Right lobe of liver (tissue), 6 donors: ENCODE results near the gene ELANE. TPM values are rescaled to one million over a fixed set of nuclear protein-coding genes. Genes with fewer than 3 reads are reported as not detected.

Experiments
- ATAC-seq, 4 donors: fragments of 200-7000 bp; cut with Tn5 transposase; one replicate each; pipeline ENCODE4 v1.9.1; 2020; ENCODE audit warnings: mild to moderate bottlenecking in 4 of 4, moderate library complexity in 4 of 4
- DNase-seq, 3 donors: peaks; one replicate each; pipeline ENCODE4 v3.0.0-alpha.2; 2020
- H3K27ac ChIP-seq, 3 donors: fragments of 200-600 bp; one replicate each; pipeline ENCODE4 v1.8.0; 2022
- H3K27me3 ChIP-seq, 2 donors: fragments of 200-600 bp; one replicate each; pipeline ENCODE4 v1.8.0; 2022
- H3K36me3 ChIP-seq, 4 donors: fragments of 200-600 bp; sonication (generic) in 1 of 4; one replicate each; pipeline versions ENCODE4 v1.5.1 to v1.8.0; 2017 to 2022; ENCODE audit warnings: control low read depth in 1 of 4
- H3K4me1 ChIP-seq, 4 donors: fragments of 200-600 bp; sonication (generic) in 1 of 4; one replicate each; pipeline versions ENCODE4 v1.5.1 to v1.8.0; 2017 to 2022; ENCODE audit warnings: control low read depth in 1 of 4
- H3K4me3 ChIP-seq, 3 donors: fragments of 200-600 bp; one replicate each; pipeline ENCODE4 v1.8.0; 2022
- H3K9me3 ChIP-seq, 4 donors: fragments of 200-600 bp; sonication (generic) in 1 of 4; one replicate each; pipeline versions ENCODE4 v1.5.1 to v1.8.0; 2017 to 2022; ENCODE audit warnings: control low read depth in 1 of 4
- CTCF ChIP-seq, 4 donors: fragments of 200-600 bp in 3 of 4; fragments of 450-650 bp in 1 of 4; IDR thresholded peaks; one replicate each; pipeline versions ENCODE4 v1.5.1 to v1.8.0; 2016 to 2022; ENCODE audit warnings: antibody characterized with exemption in 4 of 4, mild to moderate bottlenecking in 2 of 4
- POLR2A ChIP-seq: fragments of 450-650 bp; IDR thresholded peaks from one replicate; pipeline ENCODE4 v1.6.1; 2017; ENCODE audit warnings: antibody characterized with exemption, mild to moderate bottlenecking
- WGBS: methylation state at CpG from one replicate; pipeline ENCODE4 v1.1.6; 2018; ENCODE audit warnings: low coverage, low lambda C conversion rate; ENCODE audit not compliant: insufficient coverage; ENCODE audit errors: missing lambda C conversion rate; 5-methylcytosine and 5-hydroxymethylcytosine counted together
- intact Hi-C, 2 donors: fragments of 100-400 bp; cut with DNase I; formaldehyde crosslinking; loops; one replicate each; pipeline versions ENCODE4 v1.11.2 to v1.14.1; 2022
- total RNA-seq, 6 experiments: library from RNA; depleted of rRNA in 2 of 6; stranded (reverse); fragments of >200 nt in 2 of 6; fragmentation: NEBNext Ultra II Directional in 3 of 6; extraction: Animal tissue kit (Norgen Biotek cat#: 25700) in 3 of 6; gene quantifications; one replicate each; pipeline versions ENCODE4 v1.1.0 to v1.2.4, GENCODE V29; 2016 to 2023
- donor health status: DM: no; HTN: yes; CAD: no.
- donor health status: DM: no; HTN: no; CAD: no.
- donor health status: DM: no; HTN: no; CAD: no.
- donor health status: DM: no; HTN: yes; CAD: no.
- donor health status: DM: no; HTN: yes; CAD: no.

ELANE gene
- total RNA-seq, 6 experiments from 2014 or later = 0.59 to 4.2 (median 3.3) TPM; not detected in 3

- Histone ChIP-seq H3K36me3 (peaks cover 0 to 12% (median 2%) of the 10 kb centered on the region in 4 donors), H3K27me3 (no peaks in the 10 kb centered on the region), H3K27ac (no peak overlapping the region), H3K9me3 (no peaks in the 10 kb centered on the region), H3K4me1 (no peaks in the 10 kb centered on the region), H3K4me3 (no peak overlapping the region)
- TF ChIP-seq POLR2A (no peak), CTCF (IDR thresholded peaks at IDR 0.05) (no peak)
- WGBS = 100% methylated on average over 3 of the region's 51 CpGs
- no peak for DNase-seq
- intact Hi-C loops = no loop called here
- no peak for ATAC-seq
Measured at GRCh38 chr19:884420-885211, 32.5 kb downstream of the ELANE start.

GRCh38 chr19:885536-886224, 33.6 kb downstream of the ELANE start:
- DNase-seq (no peak), ATAC-seq (no peak)
- no CpG with 5 or more reads among the region's 64 CpGs for WGBS
- no peak overlapping the region for H3K27ac ChIP-seq
- intact Hi-C loops = no loop called here
- TF ChIP-seq POLR2A = no peak
- no peak for TF ChIP-seq CTCF (IDR thresholded peaks at IDR 0.05)
- no peak overlapping the region for H3K4me3 ChIP-seq
- H3K4me1 ChIP-seq = no peaks in the 10 kb centered on the region
- no peaks in the 10 kb centered on the region for H3K27me3 ChIP-seq
- H3K9me3 ChIP-seq = no peaks in the 10 kb centered on the region
- peaks cover 0 to 19% (median 2%) of the 10 kb centered on the region in 4 donors for H3K36me3 ChIP-seq

GRCh38 chr19:887072-887471, 35.0 kb downstream of the ELANE start:
- no peak for TF ChIP-seq POLR2A
- TF ChIP-seq CTCF (IDR thresholded peaks at IDR 0.05) = no peak
- no peak overlapping the region for H3K4me3 ChIP-seq
- no peaks in the 10 kb centered on the region for H3K27me3 ChIP-seq
- DNase-seq (no peak), ATAC-seq (no peak)
- WGBS = 88% methylated on average over 16 of the region's 16 CpGs
- intact Hi-C loops = no loop called here
- H3K27ac ChIP-seq = no peak overlapping the region
- H3K36me3 ChIP-seq = peaks cover 0 to 13% (median 2%) of the 10 kb centered on the region in 4 donors
- H3K9me3 ChIP-seq = no peaks in the 10 kb centered on the region
- no peaks in the 10 kb centered on the region for H3K4me1 ChIP-seq

- H3K36me3 ChIP-seq = peaks cover 0 to 13% (median 2%) of the 10 kb centered on the region in 4 donors
- H3K27ac ChIP-seq = no peak overlapping the region
- ATAC-seq (no peak), DNase-seq (no peak)
- H3K4me1 ChIP-seq = no peaks in the 10 kb centered on the region
- intact Hi-C loops = no loop called here
- WGBS = 93% methylated on average over 5 of the region's 10 CpGs
- TF ChIP-seq POLR2A = no peak
- no peak for TF ChIP-seq CTCF (IDR thresholded peaks at IDR 0.05)
- no peaks in the 10 kb centered on the region for H3K27me3 ChIP-seq
- H3K4me3 ChIP-seq = no peak overlapping the region
- no peaks in the 10 kb centered on the region for H3K9me3 ChIP-seq
Measured at GRCh38 chr19:887599-887998, 35.5 kb downstream of the ELANE start.
